ENCODE results near the gene PFKFB3. TPM values are rescaled to one million over a fixed set of nuclear protein-coding genes. Genes with fewer than 3 reads are reported as not detected.
A peak's percentile ranks its signal among the peaks of the same experiment; 100 is the strongest.

The PFKFB3 gene
- total and polyA plus RNA-seq, 2 of the 4 experiments (the other 2 are of a cell fraction): 34.1 to 45.5 TPM

GRCh38 chr10:6301488-6302075 lies 98.8 kb downstream of the PFKFB3 start:
- H2AFZ ChIP-seq (replicated peaks; ENCODE audit: low read length, poor library complexity): no peak overlapping the region

More at GRCh38 chr10:6301488-6302075, 98.8 kb downstream of the PFKFB3 start:
- no peak overlapping the region for H4K8ac ChIP-seq (ENCODE audit: low read depth in 2 of 2, low read length in 2 of 2)
- no peak overlapping the region for H2BK120ac ChIP-seq (ENCODE audit: low read depth, low read length)
- no peak overlapping the region for H3K18ac ChIP-seq (ENCODE audit: low read depth, low read length)
- H3K4ac ChIP-seq (ENCODE audit: low read depth, low read length): no peak overlapping the region
- H3K9me1 ChIP-seq (ENCODE audit: insufficient read depth, low read length): peaks cover 3% of the 10 kb centered on the region; the same call in 1 of the 2 replicates
- ATAC-seq (ENCODE audit: low read depth) (no peak), DNase-seq (no peak)
- TF ChIP-seq FOS (IDR thresholded peaks at IDR 0.05; ENCODE audit: low read depth, low read length) (no peak), RAD21 (IDR thresholded peaks at IDR 0.05; ENCODE audit: low read length) (no peak), POLR2A (IDR thresholded peaks at IDR 0.05; ENCODE audit: low read depth, low read length) (no peak), NFE2L2 (IDR thresholded peaks at IDR 0.05; ENCODE audit: low read depth, low read length) (no peak), ELK1 (IDR thresholded peaks at IDR 0.05; ENCODE audit: borderline replicate concordance, low read depth, low read length) (no peak), CEBPB (IDR thresholded peaks at IDR 0.05; ENCODE audit: low read depth, low read length) (no peak), CTCF (conservative IDR thresholded peaks at IDR 0.05; ENCODE audit: low read depth, low read length) (no peak), USF2 (IDR thresholded peaks at IDR 0.05; ENCODE audit: low read depth, low read length) (no peak), MAZ (IDR thresholded peaks at IDR 0.05; ENCODE audit: borderline replicate concordance, low read depth, low read length) (no peak), SMC3 (IDR thresholded peaks at IDR 0.05; ENCODE audit: low read depth, low read length) (no peak), RFX5 (IDR thresholded peaks at IDR 0.05; ENCODE audit: low read depth, low read length) (no peak)
- no peaks in the 10 kb centered on the region for H3K27me3 ChIP-seq (ENCODE audit: control insufficient read depth, insufficient read depth, low read length)
- in situ Hi-C loops (cut with MboI; ENCODE audit: low sequenced_read_pairs): no loop called here
- no peak overlapping the region for H2BK20ac ChIP-seq (ENCODE audit: low read depth, low read length)
- no peak overlapping the region for H4K91ac ChIP-seq (ENCODE audit: insufficient read depth, low read depth, low read length)
- no peak overlapping the region for H4K5ac ChIP-seq (ENCODE audit: low read depth, low read length)
- no peaks in the 10 kb centered on the region for H4K20me1 ChIP-seq (ENCODE audit: insufficient read depth, low read length)
- ChIA-PET CTCF (no interaction called here), POLR2A (ENCODE audit: unreplicated experiment) (no interaction called here)
- dilution Hi-C loops (cut with HindIII; ENCODE audit: low sequenced_read_pairs, unreplicated experiment): no loop called here
- no peak overlapping the region for H3K27ac ChIP-seq (ENCODE audit: insufficient read depth, low read length)
- H3K36me3 ChIP-seq (ENCODE audit: control insufficient read depth, insufficient read depth, low read length): no peaks in the 10 kb centered on the region
- no TSS peak for BruUV-seq (replicated peaks)
- no peak overlapping the region for H2BK5ac ChIP-seq (ENCODE audit: low read depth, low read length, poor library complexity, severe bottlenecking)
- H3K9ac ChIP-seq (ENCODE audit: low read depth, low read length): no peak overlapping the region
- H2BK15ac ChIP-seq (ENCODE audit: low read depth, low read length): no peak overlapping the region
- no peak overlapping the region for H3K14ac ChIP-seq (replicated peaks; ENCODE audit: low read depth, low read length)
- no peaks in the 10 kb centered on the region for H3K79me1 ChIP-seq (ENCODE audit: low read depth in 1 of 2, low read length in 2 of 2)
- no peaks in the 10 kb centered on the region; the same call in 1 of the 2 replicates for H3K9me3 ChIP-seq (ENCODE audit: control insufficient read depth, insufficient read depth, low read length)
- H2AK5ac ChIP-seq (ENCODE audit: low read depth, low read length): peak overlapping the region; percentile 40; the same call in 1 of the 2 replicates
- H3K56ac ChIP-seq (ENCODE audit: extremely low read depth, insufficient read depth, low read length): no peak overlapping the region
- no peak overlapping the region for H3K4me2 ChIP-seq (ENCODE audit: low read depth, low read length)
- no peak overlapping the region for H3K23ac ChIP-seq (ENCODE audit: low read depth, low read length)
- intact Hi-C loops (cut with micrococcal nuclease): no loop called here
- no peak overlapping the region for H3K4me3 ChIP-seq (ENCODE audit: insufficient read depth, low read depth, low read length)
- H3K4me1 ChIP-seq (ENCODE audit: control insufficient read depth, insufficient read depth, low read length): peaks cover 7% of the 10 kb centered on the region; the same call in 1 of the 2 replicates
- H2AK9ac ChIP-seq (replicated peaks; ENCODE audit: low read depth, low read length, poor library complexity): no peak overlapping the region
- no CpG with 5 or more reads among the region's 7 CpGs for WGBS, 2 experiments (ENCODE audit: extremely low coverage in 2 of 2, insufficient read length in 1 of 2)
